HuH-7.5 (cell line): ENCODE results near the gene PARL.

ENCODE experiments used
- DNase-seq: peaks from one replicate; pipeline ENCODE4 v3.0.0; 2011; ENCODE audit warnings: low spot score

PARL gene

DNA sequence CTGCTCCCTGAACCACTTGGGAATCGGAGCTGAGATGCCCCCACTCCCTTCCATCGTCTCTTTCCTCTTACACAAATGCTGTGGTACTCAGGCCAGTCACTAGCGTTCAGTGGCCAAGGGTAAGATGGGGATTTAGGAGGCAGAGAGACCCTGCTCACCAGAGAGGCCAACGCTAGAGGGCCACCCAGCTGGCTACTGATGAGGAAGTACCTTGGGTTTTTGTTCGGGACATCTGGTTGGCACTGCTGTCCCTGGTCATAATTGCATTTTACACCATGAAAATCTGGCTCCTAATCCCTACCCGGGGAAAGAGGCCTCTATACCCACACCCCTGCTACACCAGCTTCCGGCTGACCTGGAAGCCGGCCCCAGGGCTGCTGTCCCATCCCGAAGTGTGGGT, 67.0 kb downstream of the PARL start:
- DNase-seq, result no peak

DNA sequence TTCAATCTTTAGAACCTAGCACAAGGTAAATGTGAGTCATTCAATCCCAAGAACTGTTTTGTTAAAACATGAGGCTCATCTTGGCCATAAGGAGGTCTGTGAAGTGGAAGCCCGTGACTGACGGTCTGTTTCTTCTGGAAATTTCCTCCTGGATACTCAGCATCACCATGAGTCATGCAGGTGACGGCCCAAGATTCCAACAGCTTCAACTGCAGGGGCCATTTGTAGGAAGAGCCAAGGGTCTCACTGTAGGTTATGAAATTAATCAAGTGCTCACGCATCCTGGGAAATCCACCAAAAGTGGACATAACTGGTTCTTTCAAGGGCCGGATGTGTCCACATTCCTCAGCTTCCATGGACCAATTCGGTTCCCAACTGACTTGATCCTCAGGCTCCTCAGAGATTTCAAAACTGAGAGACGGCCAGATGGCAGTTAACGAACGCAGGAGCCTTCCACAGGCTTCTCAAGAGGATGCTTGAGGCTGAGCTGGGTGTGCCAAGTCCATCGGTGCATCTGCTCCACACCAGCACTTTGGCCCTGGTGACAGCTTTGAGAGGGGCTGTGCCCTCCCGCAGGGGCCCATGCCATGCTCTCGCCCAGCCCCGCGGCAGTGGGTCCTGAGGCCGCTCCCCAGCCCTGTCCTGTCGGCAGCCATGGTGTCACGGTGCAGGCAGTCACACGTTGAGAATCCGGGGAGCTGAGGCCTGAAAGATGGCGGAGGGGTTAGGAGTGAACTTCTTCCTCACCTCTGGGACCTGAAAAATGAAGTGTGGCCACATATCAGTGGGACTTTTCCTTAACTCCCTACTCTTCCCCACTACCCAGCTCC, 67.8 kb downstream of the PARL start:
- DNase-seq, result no peak

DNA sequence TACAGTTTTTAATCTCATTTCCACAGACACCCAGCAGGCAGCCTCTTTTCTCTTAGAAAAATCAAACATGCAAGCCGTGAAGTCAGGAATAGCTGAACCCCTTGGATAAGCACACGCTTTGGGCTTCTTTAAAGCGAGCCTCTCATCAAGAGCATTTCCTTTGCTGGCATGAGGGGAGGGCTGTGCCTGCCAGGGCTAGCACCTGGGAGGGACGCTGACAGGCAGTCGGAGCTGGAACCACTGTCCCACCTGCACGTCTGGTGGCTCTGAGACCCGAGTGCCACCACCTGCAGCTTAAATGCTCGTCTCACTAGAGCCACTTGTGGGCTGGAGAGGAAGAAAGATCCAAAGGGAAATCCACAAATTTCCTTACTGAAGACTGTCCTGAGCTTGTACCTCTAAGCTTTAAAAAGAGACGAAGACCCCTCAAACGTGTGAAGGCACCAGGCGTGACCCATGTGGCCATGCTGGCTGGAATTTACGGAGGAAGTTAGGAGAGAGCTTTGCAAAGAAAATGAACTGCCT, 68.7 kb downstream of the PARL start:
- DNase-seq, result no peak

DNA sequence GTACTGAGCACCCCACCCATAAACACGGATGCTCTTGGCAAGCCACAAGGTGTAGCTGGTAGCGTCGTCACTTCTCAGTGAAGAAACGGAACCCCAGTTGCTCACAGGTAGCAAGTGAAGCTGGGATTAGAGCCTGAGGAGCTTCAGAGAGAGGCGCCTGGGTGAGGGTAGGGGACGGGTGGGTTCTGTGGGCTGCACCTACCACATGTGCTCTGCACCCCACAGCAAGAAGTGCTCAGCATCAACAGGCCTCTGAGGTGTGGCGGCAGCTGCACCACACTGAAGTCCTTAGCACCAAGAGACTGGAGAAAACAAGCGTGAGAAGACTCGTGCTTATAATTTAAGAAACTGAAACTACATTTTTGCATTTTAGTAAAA, 69.1 kb downstream of the PARL start:
- no peak for DNase-seq

DNA sequence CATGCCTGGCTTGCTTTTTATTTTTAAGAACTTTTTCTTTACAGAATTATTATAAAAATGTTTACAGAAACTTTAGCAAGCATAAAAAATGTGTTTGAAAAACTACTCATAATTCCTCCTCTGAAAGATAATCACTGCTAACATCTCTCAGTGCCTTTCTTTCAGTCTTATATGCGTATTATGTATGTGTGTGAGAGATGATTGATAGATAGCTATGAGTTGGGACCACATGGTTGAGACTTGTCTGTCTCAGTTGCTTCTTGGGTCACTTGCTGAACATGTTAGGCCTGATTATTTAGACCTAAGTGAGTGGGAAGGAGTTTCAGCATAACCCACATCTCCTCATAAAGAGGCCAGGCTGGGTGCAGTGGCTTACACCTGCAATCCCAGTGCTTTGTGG, 70.4 kb downstream of the PARL start:
- DNase-seq, result no peak

DNA sequence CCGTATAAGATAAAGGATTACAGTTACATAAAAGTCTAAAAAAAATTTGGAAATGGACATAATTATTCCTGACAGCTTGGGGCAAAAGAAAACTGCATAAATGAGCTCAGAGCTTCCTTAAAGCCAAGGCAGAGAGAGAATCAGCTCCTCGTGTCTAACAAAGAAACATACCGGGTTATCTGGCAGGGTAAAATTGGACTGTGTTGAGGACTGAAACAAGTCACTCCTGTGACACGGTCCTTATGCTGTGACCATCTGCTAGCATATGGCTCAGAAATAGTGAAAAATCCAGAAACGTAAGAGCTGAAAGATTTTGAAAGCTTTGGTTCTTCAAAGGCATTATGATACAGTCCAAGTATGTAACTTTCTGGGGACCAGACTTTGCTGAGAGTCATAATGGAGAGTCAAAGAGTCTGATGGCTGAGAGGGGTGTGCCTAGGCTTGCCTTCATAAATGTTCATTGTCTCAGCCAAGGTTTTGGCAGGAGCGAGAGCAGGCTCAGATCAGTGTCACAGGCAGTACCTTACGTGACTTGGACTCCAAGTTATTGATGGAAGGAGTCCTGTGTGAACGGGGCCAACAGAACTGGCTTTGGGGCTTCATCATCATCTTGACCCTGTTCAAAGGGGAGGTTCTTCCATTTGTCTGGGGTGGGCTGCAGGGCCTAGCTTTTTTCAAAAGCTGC, 71.8 kb downstream of the PARL start:
- DNase-seq, result no peak

DNA sequence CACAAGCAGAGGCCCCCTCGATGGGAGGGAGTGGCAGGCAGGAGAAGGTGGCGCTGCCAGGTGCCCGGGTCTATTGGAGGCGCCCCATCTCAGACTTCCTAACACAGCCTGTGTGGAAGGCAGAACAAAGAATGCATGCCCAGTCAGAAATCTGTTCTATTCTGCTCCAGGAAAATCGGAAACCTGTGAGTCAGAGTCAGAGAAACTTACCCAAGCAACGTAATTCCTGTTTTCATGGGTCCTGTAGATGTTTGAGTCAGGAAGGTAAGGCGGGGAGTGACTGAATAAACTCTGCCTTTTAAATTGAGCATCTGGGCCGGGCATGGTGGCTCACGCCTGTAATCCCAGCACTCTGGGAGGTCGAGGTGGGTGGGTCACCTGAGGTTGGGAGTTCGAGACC, 73.0 kb downstream of the PARL start:
- DNase-seq, result no peak

DNA sequence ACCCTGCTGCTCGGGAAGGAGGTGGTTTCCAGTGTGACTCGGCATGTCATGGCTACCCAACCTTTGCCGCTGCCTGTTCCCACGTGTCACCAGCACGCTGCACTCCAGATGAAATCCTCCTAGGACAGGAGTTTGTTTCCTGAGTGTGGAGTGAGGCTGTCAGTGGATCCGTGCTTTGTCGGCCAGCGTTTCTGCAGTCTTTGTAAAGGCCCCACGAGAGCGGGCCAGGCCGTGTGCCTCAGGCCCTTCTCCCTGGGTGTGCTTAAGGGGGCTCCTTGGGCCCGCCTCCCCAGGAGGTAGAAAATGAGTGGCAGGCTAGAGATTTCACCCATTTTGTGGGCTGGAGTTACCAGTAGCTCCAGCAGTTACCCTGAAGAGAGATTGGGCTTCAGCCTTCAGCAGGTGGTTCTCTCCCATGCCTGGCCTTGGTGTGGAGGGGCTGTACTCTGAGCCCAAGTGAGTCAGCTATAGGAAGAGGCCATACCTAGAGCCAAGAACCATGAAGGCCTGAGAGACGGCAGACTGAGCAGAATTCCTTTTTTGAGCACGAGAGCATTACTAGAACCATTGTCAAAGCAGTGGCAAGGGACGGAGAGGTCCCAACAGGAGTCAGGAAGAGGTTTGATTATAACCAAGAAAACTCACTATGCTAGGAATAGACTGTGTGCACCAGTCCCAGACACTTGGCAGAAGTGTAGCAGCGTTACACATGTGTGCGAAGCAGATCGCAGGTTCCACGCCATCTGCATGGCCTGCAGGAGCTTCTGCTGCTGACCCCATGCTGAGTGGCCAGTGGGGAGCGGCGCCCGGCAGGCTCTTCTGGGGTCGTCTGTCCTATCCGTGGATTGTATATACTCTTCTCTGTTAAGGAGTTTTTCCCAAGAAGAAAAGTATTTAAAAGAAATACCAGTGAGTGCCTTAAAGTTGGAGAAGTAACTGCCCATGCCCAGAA, 73.8 kb downstream of the PARL start:
- no peak for DNase-seq

DNA sequence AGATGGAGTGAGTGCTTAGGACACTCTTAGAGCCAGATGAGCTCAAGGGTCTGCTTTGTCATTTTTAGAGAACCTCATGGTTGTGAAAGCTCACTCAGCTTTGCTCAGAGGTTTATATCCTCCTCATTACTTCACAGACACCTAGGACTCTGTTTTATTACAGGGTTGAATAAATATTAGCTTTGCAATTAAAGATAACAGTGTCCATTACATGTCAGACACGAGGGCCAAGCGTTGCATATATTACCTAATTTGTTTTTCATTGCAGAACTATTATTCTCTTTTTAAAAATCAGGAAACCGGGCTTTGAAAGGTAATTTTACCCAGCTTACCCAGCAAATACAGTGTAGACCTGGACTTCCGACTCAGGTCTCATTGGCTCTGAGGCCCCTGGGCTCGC, 75.4 kb downstream of the PARL start:
- no peak for DNase-seq

DNA sequence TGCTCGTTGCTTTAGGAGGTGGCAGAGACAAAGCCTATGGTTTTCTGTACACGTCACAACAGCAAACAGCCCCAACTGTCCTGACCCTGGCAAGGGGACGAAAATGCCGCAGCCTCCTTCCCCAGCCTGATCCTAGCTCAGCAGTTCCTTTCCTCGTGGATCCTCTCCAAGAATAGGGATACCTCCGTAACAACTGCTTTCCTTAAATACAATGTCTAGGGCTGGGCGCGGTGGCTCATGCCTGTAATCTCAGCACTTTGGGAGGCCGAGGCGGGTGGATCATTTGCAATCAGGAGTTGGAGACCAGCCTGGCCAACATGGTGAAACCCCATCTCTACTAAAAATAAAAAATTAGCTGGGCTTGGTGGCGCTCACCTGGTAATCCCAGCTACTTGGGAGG, 76.3 kb downstream of the PARL start:
- no peak for DNase-seq

DNA sequence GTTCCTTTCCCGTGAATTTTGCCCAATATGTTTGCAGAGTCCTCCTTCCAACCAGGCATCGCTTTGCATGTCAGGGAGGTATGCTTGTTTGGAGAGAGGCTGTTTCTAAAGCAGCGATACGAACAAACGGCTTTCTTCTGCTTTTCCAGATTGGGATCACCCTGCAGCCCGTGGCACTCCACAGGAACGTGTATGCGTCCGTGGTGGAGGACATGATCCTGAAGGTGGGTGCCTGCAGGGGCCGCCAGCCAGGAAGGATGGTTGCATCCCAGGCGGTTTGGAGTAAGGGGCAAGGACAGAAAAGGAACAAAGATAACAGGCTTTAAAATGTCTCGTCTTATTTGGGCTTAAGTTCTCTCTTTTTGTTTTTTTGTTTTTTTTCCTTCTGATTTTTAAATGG, 76.8 kb downstream of the PARL start:
- no peak for DNase-seq

DNA sequence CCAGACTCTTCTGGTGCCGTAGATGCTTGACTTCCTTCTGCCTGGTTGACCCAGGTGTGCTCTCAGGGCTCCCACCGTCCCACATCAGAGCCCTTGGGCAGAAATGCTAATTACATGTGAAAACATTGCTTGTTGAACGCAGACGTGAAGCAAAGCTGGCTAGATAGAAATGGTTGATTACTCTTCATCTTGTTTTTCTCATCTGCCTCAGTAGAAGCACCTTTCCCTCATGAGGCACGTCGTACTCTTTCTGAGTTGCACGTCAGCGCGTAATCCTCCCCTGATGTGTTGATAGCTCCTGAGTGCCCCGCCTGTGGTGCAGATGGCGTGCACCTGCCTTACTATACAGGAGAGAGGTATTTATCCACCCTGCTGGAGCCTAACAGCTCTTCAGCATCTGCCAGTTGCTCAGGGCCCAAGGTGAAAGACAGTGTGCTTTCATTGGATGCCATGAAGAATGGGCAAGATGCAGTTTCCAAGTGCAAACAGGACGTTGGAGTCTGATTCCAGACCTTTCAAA, 77.4 kb downstream of the PARL start:
- no peak for DNase-seq

DNA sequence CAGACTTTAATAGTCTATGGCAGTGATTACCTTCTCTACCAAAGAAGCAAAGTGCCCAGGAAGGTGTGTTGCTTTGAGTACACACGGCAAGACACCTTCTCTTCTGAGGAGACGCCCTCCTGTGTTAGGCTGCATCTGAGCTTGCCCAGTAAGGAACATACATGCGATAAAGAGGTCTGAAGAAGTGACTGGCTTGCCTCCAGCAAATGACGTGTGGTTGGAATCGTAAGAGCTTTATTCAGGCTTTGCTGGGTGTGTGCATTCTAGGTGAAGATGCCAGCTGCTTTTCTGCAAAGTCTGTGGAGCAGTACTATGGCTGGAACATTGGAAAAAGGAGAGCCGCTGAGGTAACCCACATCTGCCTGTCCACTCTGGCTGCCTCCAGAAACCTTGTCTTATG, 81.7 kb downstream of the PARL start:
- DNase-seq, result no peak

DNA sequence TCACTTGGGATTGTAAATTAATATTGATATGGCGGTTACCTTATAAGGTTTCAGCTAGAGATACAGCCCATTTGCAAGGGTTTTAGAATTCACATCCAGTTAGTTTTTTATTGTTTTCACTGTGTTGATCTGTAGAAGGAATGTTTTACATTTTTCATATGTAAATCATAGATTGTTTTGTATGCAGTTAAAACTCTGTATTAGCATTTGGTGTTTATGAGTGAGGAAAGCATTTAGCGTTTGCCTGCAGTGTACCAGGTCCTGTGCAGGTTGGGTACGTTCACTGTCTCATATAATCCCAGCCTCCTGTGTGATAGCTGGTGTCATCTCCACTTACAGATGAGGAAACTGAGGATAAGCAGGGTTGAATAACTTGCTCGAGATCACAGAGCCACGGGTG, 83.1 kb downstream of the PARL start:
- no peak for DNase-seq

DNA sequence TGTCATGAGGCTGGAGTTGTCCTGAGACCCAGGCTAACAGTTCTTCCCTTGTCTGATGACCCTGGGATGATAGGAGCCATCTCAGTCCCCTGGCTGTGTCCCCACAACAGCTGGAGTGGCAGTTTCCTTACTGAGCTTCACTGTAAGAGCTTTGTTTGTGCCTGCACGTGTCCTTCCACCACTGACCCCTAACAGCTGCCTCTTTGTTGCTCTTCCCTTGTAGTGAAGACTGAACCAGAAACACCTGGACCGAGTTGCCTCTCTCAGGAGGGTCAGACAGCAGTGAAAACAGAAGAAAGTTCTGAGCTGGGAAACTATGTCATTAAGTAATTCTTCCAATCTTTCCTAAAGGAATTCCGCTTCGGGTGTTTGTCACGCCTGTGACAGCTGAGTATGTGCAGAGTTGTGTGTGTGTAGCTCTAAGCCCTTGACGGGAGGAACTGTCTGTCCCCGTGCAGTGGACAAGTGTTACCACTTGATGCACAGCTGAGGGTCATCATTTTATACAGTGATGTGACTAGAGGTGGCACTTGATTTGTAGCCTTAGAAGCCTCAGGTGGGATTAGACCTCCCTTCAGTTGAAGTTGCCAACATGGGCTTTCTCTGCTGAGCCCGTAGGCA, 84.3 kb downstream of the PARL start:
- no peak for DNase-seq

DNA sequence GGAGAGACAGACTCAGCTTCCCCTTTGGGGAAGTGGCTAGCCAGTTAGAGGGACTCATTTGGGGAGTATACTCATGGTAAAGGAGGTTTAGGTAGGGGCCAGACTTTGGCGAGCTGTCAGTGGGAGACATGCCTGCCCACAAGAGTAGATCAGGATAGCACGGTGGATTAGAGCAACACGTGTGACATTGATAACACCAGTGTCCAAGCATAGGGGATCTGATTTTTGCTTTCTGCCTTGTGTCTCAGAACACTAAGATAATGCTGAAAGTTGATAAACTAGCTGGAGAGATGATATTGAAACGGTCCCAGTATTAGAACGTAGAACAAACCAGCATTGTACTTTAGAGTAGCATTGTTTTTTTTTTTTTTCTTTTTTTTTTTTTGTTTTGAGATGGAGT, 85.2 kb downstream of the PARL start:
- no peak for DNase-seq

DNA sequence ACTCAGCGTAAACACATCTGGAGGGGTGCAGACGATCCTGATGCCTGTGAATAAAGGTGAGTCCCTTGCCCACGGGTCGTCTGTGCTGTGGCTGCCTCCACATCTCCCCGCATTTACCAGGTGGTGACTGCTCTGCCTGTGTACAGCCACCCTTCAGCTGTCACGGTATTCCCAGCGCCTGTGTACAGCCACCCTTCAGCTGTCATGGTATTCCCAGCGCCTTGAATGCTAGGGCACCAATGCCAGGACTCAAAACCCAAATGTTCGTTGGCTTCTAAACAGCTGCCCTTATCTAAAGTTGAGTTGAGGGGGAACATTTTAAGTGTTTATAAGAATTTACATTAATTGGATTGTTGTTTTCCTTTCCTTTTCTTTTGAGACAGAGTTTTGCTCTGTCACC, 86.7 kb downstream of the PARL start:
- DNase-seq, result no peak

DNA sequence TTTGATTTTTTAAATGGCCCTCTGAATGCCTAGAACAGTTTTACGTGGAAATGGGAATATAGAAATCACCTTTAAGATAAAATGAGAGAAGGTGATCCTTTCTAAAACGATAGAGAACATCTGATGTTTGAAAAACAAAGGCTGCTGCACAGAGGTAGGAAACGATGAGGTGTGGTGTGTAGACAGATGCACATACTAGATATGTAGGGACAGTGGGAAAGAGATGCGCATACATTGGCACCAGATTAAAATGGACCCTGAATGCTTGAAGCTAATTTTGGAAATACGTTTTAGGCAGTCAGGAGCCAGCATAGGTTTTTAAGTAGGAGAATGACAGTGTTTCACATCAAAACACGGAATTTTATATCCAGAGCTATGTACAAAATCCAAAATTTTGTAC, 88.3 kb downstream of the PARL start:
- no peak for DNase-seq

DNA sequence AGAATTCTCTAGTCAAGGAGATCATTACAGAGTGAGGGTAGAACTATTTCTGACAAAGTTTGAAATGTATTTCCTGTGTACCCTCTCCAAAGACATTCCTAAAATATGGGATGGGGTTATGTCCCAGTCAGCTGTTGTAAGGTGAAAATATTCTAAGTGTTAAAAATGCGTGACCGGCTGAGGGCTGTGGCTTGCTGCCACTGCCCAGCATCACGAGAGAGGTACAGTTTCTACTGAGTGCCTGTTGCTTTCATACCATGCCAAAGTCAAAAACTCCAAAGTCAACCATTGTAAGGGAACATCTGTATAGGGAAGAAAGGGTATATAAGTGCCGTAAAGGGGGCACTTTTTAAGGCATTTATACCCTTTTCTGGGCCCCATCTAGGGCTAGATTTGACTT, 90.2 kb downstream of the PARL start:
- no peak for DNase-seq

DNA sequence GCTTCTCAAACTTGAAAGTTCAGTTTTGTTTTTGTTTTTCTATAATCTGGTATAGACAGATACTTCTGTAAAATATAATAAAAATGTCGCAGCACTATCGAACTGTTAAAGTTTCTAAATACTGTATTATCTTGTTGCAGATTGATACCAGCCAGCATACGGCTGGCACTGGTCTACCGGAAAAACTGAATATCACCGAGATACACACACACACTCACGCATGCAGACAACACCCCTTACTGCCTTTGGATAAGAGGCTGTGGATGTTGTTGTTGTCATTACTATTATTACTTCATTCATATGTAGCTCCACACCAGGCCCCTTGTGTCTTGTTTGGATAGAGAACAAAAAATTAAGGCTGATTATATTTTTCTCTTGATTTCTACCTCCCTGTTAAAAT, 91.7 kb downstream of the PARL start:
- no peak for DNase-seq

DNA sequence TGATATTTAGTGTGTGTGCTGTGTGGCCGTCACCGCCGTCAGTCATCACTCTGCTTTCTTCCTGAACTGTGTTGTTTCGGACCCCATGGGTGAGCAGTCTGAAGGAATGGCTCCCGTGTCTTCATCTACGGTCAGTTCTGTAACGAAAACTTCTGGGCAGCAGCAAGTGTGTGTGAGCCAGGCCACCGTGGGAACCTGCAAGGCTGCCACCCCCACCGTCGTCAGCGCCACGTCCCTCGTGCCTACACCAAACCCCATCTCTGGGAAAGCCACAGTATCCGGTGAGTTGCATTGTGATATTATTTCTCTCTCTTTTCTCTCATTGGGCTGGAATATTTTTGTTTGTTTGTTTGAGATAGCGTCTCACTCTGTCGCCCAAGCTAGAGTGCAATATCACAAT, 94.0 kb downstream of the PARL start:
- no peak for DNase-seq

DNA sequence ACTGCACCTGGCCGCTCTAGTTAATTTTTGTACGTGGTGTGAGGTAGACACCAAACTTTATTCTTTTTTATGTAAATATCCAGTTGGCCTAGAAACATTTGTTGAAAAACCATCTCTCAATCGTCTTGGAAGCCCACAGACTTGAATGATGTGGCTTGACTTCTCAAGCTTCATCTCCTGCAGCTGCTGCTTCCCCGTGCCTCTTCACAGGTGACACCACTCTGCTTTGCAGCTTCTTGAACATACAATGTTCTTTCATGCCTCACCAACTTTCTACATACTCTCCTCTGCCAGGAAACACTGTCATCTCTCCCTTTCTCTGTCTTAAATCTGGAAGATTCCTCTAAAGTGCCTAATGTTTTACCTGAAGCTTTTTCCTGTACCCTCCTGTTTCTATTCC, 94.9 kb downstream of the PARL start:
- DNase-seq, result no peak
